SH-SY5Y (cell line): Measurements from ENCODE around the gene PALB2.

ENCODE experiments used
- GATA2 ChIP-seq: IDR thresholded peaks from 2 replicates; pipeline ENCODE4 v1.6.1; 2011; ENCODE audit warnings: mild to moderate bottlenecking, low read depth, low read length
- GATA3 ChIP-seq: IDR thresholded peaks from 2 replicates; pipeline ENCODE4 v1.6.1; 2011; ENCODE audit warnings: low read depth, mild to moderate bottlenecking, low read length, moderate library complexity

The PALB2 gene

DNA sequence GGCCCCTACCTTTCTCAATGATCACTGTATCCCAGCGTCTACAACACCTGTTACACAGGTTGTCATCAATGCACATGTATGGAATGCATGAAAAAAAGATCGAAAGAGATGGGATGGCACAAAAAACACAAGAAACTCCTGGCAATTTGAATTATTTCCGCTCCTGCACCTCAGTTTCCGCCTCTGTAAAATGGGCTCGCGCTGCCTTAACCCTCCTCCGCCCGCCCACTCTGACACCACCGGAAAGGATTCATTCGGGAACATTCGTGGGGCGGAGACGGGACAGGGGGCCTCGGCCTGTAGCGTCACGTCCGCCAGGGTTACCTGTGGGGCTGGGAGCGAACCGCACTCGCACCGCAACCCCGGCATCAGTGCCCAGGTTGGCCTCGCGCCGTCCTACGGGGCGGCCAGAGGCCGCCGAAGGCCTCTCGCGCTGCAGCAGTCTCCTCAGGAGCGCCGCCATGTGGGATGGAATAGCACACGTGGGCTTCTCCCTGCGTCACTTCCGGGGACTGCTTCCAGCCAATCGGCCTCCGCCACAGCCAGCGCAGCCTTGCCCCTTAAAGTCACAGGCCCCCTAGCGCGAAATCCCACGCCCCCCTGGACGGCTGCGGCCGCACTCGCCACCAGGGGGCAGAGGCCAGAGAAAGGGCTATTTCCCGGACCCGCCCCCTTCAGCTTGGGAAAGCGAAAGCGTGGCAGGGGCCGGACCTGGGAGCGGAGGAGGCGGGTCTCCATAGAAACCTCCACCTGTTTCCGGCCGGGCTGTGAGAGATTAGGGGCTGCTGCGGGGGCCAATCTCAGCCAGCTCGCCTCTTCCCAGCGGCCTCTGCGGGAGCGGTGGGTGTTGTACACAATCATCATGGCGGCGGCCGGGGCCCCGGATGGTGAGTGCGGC lies 84.0 kb downstream of the PALB2 start, which contains the start of the genes EARS2 and UBFD1:
Gene EARS2, minus strand, starts transcription at position 470 of the 898 bp plus-strand sequence. Its CDS starts 7 bp downstream, at position 463.
Gene UBFD1, plus strand, starts transcription at position 847 of the 898 bp plus-strand sequence. Its CDS starts 16 bp downstream, at position 863.
- TF ChIP-seq GATA2 (peak; percentile 60), GATA3 (no peak)

DNA sequence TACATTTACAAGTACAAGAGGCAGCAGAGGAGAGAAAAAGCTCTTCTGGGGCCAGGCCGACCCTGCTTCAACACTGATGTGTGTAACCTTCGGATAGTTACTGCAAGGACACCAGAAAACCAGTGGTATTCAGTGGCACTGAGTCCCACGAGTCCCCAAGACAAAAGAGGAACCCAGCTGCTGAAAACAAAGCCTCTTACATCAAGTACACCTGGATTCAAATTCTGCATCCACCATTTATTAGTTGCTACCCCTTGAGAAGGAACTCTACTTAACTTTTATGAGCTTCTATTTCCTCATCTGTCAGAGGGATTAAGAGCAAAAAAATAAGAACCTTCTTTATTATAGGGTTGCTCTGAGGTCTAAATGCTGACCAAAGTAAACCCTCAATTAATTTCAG lies 86.6 kb downstream of the PALB2 start:
- TF ChIP-seq GATA2 (no peak), GATA3 (no peak)
